DND-41 (cell line): Measurements from ENCODE around the gene THSD7B.
"Not testable (repeated sequence)": the region's sequence is repeated elsewhere in the genome, so short reads cannot be mapped to it uniquely, and the experiment has no call there.

Experiments
- ATAC-seq: fragments of 200-7000 bp; cut with Tn5 transposase; 3 replicates; pipeline ENCODE4 v1.9.1; 2021; ENCODE audit warnings: low read depth; ENCODE audit not compliant: insufficient read depth
- DNase-seq: peaks from one replicate; pipeline ENCODE4 v3.0.0-alpha.2; 2020
- H2AFZ ChIP-seq: 2 replicates; pipeline ENCODE4 v1.6.0; 2012; ENCODE audit warnings: low read depth, low read length
- H3K27ac ChIP-seq: 2 replicates; pipeline ENCODE4 v1.5.1; 2012; ENCODE audit warnings: low read length, inconsistent platforms
- H3K27me3 ChIP-seq: fragments of 200-600 bp; sonication (generic); 2 replicates; pipeline ENCODE4 v1.6.0; 2012; ENCODE audit warnings: low read length, mild to moderate bottlenecking, inconsistent platforms; ENCODE audit not compliant: insufficient read depth, poor library complexity
- H3K36me3 ChIP-seq: 2 replicates; pipeline ENCODE4 v1.5.1; 2012; ENCODE audit warnings: low read length, inconsistent platforms; ENCODE audit not compliant: insufficient read depth
- H3K4me1 ChIP-seq: 2 replicates; pipeline ENCODE4 v1.5.1; 2012; ENCODE audit warnings: mild to moderate bottlenecking, low read length; ENCODE audit not compliant: insufficient read depth
- H3K4me2 ChIP-seq: 2 replicates; pipeline ENCODE4 v1.6.0; 2012; ENCODE audit warnings: mild to moderate bottlenecking, moderate library complexity, low read length, inconsistent platforms; ENCODE audit not compliant: insufficient read depth
- H3K4me3 ChIP-seq, 2 experiments: fragments of 200-600 bp in 1 of 2; shearing (Covaris generic) in 1 of 2; 2 replicates each; pipeline ENCODE4 v1.5.1; 2012 to 2016; ENCODE audit warnings: inconsistent platforms in 2 of 2, low read length in 2 of 2, mild to moderate bottlenecking in 2 of 2, low read depth in 1 of 2, moderate library complexity in 1 of 2
- H3K79me2 ChIP-seq: 2 replicates; pipeline ENCODE4 v1.6.0; 2012; ENCODE audit warnings: low read length, inconsistent platforms; ENCODE audit not compliant: insufficient read depth
- H3K9ac ChIP-seq: 2 replicates; pipeline ENCODE4 v1.6.0; 2012; ENCODE audit warnings: low read depth, mild to moderate bottlenecking, inconsistent platforms, low read length, moderate library complexity
- H3K9me3 ChIP-seq: 2 replicates; pipeline ENCODE4 v1.5.1; 2012; ENCODE audit warnings: low read length, moderate library complexity, mild to moderate bottlenecking, inconsistent platforms; ENCODE audit not compliant: insufficient read depth, severe bottlenecking
- H4K20me1 ChIP-seq: 2 replicates; pipeline ENCODE4 v1.6.0; 2012; ENCODE audit warnings: low read length; ENCODE audit not compliant: insufficient read depth
- CTCF ChIP-seq: IDR thresholded peaks from 2 replicates; pipeline ENCODE4 v1.5.1; 2012; ENCODE audit warnings: borderline replicate concordance, low read length, moderate library complexity, mild to moderate bottlenecking; ENCODE audit not compliant: poor library complexity, severe bottlenecking; ENCODE audit errors: extremely low read depth
- EZH2 ChIP-seq: IDR thresholded peaks from 3 replicates; pipeline ENCODE4 v1.6.1; 2012; ENCODE audit warnings: borderline replicate concordance, low read depth, mild to moderate bottlenecking, moderate library complexity, low read length, inconsistent platforms; ENCODE audit not compliant: severe bottlenecking

The THSD7B gene

GRCh38 chr2:136751406-136751805 lies 13.9 kb upstream of the THSD7B start:
- ATAC-seq: peak; percentile 40; the same call in 1 of the 3 replicates
- no peaks in the 10 kb centered on the region for H3K79me2 ChIP-seq
- no peak overlapping the region for H3K4me2 ChIP-seq
- H3K9ac ChIP-seq: no peak overlapping the region
- H3K4me3 ChIP-seq: no peak overlapping the region
- H3K4me1 ChIP-seq: no peaks in the 10 kb centered on the region
- no peaks in the 10 kb centered on the region for H3K36me3 ChIP-seq
- H4K20me1 ChIP-seq: no peaks in the 10 kb centered on the region
- no peak overlapping the region for H3K27ac ChIP-seq
- H2AFZ ChIP-seq: no peak overlapping the region
- no peak for DNase-seq
- H3K9me3 ChIP-seq: no peaks in the 10 kb centered on the region
- H3K27me3 ChIP-seq: no peaks in the 10 kb centered on the region
- TF ChIP-seq CTCF: no peak
- TF ChIP-seq EZH2: no peak

- not testable (repeated sequence) for H3K4me2 ChIP-seq, H3K27ac ChIP-seq, H3K4me1 ChIP-seq, ATAC-seq, DNase-seq, H3K27me3 ChIP-seq, H2AFZ ChIP-seq, H3K9ac ChIP-seq, H3K4me3 ChIP-seq, H3K9me3 ChIP-seq, H3K79me2 ChIP-seq, H4K20me1 ChIP-seq, H3K36me3 ChIP-seq
Measured at GRCh38 chr2:136758504-136758903, 6.8 kb upstream of the THSD7B start.

- H3K4me3 ChIP-seq: no peak overlapping the region
- TF ChIP-seq CTCF: no peak
- no peak for TF ChIP-seq EZH2
- H3K4me2 ChIP-seq: no peak overlapping the region
- H4K20me1 ChIP-seq: no peaks in the 10 kb centered on the region
- H3K36me3 ChIP-seq: no peaks in the 10 kb centered on the region
- peaks cover 9% of the 10 kb centered on the region for H3K27me3 ChIP-seq
- no peaks in the 10 kb centered on the region for H3K4me1 ChIP-seq
- H2AFZ ChIP-seq: no peak overlapping the region
- H3K9ac ChIP-seq: no peak overlapping the region
- no peak overlapping the region for H3K27ac ChIP-seq
- H3K9me3 ChIP-seq: no peaks in the 10 kb centered on the region
- DNase-seq (no peak), ATAC-seq (no peak)
- no peaks in the 10 kb centered on the region for H3K79me2 ChIP-seq
Measured at GRCh38 chr2:136764452-136765255, 691 bp upstream of the THSD7B start.

GRCh38 chr2:136766073-136766404 lies 694 bp downstream of the THSD7B start:
- DNase-seq: no peak
- Histone ChIP-seq H3K36me3 (no peaks in the 10 kb centered on the region), H3K9ac (no peak overlapping the region), H2AFZ (no peak overlapping the region), H3K9me3 (no peaks in the 10 kb centered on the region), H4K20me1 (no peaks in the 10 kb centered on the region), H3K4me1 (no peaks in the 10 kb centered on the region), H3K79me2 (no peaks in the 10 kb centered on the region), H3K4me2 (no peak overlapping the region), H3K27me3 (peaks cover 9% of the 10 kb centered on the region), H3K4me3 (no peak overlapping the region), H3K27ac (no peak overlapping the region)
- no peak for TF ChIP-seq CTCF
- no peak for TF ChIP-seq EZH2
- ATAC-seq: no peak
